HG03066 (cell line): ENCODE results near the gene LIMA1.

Source experiments
- ATAC-seq: cut with Tn5 transposase; IDR thresholded peaks from one replicate; pipeline ENCODE4 v1.9.1; 2021; ENCODE audit warnings: low read depth; ENCODE audit not compliant: unreplicated experiment

LIMA1 gene

DNA sequence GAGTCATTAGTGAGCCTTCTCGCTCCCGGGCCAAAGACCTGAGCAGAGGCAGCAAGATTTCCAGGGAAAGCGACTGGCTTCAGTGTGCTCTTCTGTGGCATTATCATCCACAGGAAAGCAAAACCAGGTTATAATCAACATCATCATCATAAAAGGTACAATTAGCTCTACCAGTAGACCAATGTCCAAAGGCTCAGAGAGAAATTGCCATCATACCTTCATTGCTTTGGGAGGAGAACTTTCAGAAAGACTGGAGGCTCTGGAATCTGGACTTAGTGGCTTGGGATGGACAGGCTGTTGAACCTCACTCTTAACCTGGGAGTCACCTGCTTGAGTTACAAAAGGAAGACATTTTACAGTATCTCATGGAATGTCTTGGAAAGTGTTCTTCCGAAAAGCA is 91.1 kb downstream of the LIMA1 start:
- ATAC-seq = no peak

DNA sequence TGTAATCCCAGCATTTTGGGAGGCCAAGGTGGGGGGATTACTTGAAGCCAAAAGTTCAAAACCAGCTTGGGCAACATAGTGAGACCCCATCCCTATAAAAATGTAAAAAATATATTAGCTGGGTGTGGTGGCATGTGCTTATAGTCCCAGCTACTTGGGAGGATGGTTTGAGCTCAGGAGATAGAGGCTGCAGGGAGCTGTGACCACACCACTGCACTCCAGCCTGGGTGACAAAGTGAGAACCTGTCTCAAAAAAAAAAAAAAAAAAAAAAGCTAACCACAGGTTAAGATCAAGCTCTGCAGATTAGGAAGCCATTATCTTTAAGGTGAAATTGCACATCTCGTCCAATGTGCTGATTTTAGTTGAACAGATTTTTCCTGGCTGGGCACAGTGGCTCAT is 92.5 kb downstream of the LIMA1 start:
- ATAC-seq = no peak

DNA sequence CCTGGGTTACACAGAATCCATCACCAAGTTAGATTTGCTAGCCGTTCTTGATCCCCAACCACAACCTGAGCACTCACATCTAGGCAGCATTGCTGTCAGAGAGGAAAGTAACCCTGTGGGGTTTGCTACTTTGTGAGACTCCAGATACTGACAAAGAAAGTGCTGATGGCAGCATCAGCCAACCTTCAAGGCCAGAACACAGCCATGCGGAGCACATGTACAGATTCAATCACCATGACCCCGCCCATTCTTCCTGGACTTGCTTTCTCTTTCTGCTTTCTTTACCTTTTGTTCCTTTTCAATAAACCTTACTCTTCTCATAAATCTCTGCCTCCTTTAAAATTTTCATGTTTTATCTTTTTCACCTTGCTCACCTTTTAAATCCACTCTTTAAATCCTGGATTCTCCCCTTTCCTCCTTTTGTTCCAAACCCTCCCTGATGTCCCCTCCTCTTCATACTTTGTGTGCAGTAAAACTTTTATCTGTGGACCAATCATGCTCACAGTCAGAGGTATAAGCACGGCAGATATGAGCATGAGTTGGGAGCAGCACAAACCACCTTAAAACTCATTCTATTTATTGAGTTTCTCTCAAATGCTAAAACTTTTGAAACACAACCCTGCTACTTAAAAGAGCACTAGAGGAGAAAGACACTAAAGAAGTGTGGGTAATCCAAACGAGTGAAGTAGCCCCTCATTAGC is 94.3 kb downstream of the LIMA1 start:
- no peak for ATAC-seq

DNA sequence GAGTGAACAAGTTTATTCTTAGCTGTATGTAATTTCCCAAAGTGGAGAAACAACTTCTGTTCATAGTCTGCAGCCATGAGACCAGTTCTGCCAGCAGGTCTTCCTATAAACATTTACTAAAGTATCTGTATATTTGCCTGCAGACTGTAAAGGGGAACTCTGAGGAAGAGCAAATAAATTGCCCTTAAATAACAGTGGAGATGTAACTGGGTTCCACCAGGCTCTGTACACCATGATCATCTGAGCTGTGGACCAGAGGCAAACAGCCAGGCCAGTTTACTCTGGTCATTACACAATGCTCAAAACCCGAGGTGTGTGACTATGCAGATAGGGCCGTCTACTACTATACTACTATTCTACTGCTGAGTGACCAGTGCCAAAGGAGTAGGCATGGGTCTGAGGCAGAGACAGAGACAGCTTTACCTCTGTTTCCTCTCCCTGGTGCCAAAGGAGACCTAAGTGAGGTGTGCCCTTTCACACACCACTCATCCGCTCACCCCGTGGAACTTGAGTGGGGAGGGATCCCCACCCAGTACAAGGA is 95.0 kb downstream of the LIMA1 start:
- no peak for ATAC-seq

DNA sequence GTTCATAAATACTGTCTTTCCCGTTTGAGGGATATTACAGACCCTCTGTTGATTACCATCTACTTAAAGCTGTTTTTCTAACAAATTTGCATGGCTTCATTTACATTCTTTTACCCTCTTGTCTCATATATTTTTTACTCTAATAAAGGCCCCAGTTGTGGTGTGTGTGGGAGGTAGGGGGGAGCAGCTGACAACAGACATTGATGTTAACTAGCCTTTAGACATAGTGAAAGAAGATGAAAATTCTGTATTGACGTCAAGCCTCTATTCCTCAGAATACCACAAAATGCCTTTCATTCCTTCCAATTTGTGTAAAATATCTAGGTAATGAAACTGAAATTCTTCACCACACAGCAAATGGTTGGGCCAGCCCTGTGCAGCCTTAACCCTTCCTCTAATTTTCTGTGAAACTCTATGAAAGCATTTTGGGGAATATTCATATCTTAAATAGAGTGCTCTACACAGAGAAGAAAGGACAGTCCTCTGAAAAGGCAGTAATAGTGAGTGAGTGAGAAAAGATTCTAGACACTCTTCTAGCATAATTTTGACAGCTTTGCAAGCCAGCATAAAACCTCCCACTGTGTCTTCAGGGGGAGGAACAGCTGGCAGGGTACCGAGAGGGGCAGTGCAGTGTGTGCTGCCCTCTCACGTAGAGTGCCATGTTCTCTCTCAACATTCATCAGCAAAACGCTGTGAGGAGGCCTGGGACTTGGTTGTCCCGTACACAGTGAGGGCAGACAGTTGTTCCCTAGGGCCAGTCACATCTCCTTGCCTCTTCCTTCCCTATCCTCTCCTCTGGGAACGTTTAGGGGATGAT is 96.0 kb downstream of the LIMA1 start:
- ATAC-seq = peak; percentile 59

DNA sequence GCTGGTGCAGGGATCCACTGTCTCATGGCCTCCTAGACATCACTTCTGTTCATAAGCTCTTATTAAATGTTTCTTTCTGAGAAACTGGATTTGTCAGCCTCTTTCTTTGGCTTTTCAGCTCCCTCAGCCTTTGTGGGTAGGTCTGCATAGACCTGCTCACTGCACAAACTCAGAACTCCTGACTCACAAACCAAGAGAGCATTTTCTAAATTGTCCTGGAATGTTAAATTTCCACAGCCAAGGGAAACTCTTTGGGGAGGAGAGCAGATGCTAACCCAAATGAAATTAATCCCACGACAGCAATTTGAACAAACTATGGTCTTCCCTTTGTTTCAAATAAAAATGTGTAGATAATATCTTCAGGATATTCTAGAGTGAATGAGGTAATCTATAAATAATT is 96.6 kb downstream of the LIMA1 start:
- no peak for ATAC-seq

DNA sequence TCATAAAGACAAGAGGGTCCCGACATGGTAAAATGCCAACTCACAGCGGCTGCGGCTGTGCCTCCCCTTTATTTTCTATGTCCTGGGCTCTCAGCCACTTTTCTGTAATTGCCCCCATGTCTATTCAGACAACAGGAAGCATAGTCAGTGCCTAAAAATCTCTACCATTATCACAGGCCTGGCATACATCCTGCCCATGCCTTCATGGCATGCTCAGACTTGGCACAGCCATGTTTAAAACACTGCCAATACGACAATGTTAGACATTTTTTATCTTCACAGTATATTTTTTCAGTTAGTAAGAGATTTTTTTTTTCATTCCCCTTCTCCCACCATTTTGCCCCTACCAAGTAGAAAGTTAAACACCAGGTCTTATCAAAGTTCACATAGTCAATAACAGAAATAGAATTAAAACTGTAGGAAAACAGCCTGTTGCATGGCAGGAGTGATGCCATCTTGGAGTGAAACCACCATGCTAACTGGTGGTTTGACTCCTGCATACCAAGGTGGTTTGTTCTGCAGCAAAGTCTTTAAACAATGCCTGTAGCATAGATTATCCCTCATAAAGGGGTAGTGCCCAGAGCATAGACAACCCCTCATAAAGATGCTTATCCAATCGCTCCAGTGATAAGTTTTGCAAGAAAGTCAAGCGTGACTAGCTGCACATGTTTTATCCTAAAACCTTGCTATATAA is 97.2 kb downstream of the LIMA1 start:
- no peak for ATAC-seq

DNA sequence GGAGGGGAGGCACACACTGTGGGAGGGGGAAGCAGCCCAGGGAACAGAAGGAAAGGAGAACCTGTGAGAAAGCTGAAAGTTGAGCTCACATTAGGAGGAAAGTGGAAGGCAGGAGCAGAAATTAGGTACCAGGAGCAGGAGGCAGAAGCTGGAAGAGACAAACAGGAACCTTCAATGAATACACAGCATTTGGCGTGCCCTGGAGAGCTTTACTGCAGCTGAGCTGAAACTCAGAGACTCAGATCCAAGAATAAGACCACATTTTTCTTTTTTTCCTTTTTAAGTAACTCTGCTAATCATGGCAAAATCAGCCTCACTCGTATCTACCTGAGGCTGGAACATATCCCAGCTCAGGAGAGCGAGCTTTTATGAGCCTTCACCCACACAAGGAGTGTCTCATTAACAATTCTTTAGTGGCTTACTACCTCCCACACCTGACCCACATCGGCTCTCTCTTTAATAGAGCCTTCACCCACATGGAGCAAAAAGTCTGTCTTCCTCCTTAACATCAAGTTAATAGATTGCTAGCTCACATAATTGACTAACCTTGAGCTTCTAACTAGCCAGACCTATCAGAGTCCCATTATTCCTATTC is 97.9 kb downstream of the LIMA1 start:
- no peak for ATAC-seq

DNA sequence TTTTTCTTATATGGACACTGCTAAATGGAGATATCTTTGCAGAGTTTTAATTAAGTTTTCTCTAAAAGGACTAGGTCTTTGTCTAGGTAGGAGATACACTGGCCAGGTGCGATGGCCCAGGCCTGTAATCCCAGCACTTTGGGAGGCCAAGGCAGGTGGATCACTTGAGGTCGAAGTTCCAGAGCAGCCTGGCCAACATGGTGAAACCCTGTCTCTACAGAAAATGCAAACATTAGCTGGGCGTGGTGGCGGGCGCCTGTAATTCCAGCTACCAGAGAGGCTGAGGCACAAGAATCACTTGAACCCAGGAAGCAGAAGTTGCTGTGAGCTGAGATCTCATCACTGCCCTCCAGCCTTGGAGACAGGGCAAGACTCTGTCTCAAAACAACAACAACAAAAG is 99.1 kb downstream of the LIMA1 start:
- ATAC-seq = no peak

DNA sequence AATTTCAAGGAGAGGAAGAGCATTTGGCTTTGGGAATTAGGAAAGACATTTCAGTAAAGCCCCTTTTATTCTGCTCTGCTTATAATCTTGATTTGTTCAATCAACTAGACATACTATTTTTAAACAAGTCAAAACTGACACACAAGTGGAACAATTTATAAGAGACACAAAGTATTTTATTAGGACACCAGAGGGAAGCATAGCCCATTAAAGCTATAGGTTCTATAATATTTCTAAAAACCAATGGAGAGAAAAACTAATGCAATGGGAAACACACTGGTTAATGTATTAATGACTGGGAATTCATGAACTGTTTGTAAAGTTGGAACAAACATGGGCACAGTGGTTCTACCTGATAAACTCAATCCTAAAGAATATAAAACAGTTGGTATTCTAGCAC is 100.9 kb downstream of the LIMA1 start:
- ATAC-seq = no peak

DNA sequence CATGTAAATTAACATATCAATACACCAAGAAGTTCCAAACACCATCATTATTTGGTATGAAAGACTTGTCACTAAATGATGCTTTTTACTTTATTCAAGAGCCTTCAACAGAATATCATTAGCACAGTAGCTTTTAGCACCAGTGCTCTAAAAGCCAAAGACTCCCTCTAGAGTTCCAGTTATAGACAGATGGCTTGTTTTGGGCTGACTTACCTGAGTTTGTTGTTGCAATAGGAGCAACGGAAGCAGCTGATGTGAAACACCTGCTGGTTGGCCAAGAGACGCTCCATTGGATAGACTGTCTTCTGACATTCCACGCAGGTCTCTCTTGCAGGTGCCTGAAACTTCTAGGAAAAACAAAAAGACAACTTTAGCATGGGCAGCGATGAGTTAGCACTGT is 101.6 kb downstream of the LIMA1 start:
- no peak for ATAC-seq

DNA sequence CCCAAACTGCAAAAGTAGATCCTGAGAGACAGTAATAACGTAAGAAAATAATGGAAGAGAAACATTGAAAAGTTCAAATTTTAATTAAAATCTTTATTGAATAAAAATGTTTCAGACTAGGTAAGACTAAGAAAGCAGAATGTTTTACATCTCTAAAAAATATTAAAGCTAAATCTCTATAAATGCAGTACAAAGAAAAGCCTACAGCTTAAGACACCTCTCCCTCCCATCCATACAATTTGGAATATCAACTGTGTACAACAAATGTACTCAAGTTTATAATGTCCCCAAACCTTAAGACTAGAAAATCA is 107.6 kb downstream of the LIMA1 start:
- no peak for ATAC-seq

DNA sequence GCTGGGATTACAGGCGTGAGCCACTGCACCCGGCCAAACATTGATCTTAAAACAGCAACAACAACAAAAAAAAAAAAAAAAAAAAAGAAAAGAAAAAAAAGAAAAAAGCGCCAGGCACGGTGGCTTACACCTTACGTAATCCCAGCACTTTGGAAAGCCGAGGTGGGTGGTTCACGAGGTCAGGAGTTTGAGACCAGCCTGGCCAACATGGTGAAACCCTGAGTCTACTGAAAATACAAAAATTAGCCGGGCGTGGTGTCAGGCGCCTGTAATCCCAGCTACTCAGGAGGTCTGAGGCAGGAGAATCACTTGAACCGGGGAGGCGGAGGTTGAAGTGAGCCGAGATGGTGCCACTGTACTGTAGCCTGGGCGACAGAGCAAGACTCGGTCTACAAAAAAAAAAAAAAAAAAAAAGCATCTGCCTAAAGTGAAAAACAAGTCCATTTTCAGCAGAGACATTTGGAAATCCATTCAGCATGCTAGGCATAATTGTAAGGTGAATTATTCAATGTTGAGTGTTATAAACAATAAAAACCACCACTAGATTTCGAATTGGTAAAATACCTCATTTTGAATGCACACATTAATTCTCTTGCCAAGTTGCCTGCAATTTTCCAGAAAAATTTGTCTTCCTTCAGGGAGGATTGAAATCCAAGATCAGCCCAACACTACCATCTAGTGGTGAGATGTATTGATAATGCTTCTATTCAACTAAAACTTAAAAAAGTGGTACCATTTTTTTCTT is 108.2 kb downstream of the LIMA1 start:
- ATAC-seq = no peak

DNA sequence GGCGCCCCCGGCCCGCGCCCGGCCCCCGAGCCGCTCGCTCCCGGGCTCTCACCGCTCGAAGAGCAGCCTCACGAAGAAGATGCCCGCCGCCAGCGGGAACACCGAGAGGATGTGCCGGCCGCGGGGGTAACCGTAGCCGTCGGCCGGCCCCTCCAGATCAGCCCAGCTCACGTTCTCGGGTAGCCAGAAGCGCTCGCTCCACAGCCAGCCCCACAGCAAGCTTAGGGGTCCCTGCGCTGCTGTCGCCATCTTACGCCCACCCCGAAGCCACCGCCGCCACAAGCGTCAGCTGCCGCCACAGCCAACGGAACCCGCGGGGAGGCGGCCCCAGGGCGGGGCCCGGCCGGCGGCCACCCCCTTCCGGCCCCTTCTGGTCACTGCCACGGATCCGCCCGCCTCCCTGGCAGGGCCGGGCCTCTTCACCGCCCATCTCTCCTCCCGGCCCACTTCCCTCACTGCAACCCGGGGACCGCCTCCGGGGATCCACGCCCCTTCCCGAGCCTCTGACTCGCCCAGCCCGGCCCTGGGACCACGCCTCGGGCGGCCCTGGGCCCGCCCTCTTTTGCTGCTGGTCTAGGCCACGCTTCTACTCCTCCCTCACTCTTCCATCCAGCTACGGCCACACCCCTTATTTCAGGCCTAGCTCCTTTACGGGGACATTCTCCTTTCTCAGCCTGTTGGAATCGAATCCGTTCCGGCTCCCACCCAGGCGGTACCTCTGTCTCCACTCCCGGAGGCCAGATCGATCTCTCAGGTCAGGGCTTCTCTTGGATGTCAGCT is 116.1 kb downstream of the LIMA1 start, which contains the start of gene CERS5:
CERS5 (minus strand) TSS at position 321 of the 780 bp plus-strand sequence; CDS start at position 249, 72 bp downstream.
- peak; percentile 97 for ATAC-seq

DNA sequence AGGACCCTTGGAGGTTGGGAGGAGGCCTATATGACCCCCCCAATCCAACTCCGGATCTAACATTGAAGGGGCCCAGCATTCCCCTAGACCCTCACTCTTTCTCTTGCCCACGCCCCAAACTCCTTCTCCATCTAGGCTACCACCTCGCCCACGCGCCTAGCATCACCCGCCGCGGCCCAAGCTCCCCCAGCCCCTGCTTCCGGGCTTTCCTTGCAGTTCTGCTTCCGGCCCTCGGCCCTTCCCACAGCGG is 116.6 kb downstream of the LIMA1 start:
- peak; percentile 34 for ATAC-seq

DNA sequence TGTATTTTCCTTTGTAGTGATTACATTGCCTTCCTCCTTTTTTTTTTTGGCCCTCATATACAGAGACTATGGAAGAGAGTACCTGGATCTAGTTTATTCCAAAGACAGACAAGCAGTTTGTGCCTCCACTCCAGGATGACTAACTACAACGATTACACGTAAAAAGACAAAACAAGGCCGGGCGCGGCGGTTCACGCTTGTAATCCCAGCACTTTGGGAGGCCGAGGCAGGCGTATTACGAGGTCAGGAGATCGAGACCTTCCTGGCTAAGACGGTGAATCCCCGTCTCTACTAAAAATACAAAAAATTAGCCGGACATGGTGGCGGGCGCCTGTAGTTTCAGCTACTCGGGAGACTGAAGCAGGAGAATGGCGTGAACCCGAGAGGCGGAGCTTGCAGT is 118.4 kb downstream of the LIMA1 start:
- ATAC-seq = no peak

DNA sequence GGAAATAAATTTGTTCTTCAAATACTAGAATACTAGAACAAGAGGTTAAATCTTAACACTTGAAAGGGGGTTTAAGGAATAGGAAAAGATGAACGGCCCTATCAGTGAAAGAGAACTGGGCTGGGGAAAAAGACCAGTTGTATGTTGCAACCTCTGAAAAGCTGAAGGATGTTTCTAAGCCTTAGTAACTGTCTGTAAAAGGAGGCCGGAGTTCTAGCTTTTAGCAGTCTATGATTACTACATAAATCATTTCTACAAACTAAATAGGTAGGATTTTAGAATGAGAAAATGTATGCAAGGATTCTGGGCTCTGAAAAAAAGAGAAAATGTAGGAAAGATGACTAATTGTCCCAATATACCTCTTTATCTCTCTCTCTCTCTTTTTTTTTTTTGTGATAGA is 121.1 kb downstream of the LIMA1 start:
- no peak for ATAC-seq

DNA sequence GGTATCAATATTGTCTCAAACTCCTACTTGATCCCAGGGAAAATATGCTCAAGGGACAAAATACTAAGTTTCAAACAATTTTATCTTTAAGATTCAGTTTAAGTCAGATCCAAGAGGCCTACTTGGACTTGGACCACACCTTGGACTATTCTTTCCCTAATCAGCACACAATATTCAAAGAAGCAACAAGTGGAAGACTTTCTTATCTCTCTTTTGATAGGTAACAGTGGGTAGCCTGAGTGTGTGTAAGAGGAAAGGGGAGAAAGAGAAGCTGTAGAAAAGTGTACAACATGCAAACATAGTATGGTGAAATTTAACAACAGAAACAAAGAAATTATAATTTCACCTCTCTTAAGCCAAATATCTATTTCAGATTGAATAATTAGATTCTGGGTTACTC is 122.7 kb downstream of the LIMA1 start:
- no peak for ATAC-seq

DNA sequence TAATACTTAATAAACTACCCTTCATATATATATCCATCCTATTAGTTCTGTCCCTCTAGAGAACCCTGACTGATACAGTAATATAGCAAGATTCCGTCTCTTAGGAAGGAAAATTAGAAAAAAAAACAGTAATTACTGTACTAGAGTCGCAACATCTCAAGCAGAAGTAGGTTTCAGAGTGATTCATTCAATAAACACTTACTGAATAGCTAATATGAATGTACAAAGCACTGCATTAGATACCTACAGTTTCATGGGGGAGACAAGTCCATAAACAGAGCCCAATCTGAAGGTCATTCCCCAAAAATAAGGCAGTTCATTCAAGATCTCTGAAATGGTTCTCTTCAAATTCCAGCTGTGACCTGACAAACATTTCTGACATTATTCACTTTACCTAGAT is 126.1 kb downstream of the LIMA1 start:
- no peak for ATAC-seq

DNA sequence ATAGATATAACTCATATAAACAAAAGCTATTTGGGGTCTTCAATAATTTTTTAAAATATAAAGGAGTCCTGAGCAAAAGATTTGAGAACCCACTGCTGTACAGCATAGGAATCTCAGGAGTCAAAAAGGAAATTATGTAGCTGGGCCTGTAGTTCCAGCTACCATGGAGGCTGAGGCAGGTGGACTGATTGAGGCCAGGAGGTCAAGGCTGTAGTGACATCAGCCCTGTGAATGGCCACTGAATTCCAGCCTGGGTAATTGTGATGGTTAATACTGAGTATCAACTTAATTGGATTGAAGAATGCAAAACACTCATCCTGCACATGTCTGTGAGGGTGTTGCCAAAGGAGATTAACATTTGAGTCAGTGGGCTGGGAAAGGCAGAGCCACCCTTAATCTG is 126.7 kb downstream of the LIMA1 start:
- ATAC-seq = no peak
